NCI-H82 treated with DMSO at 0.1 percent for 48 hours (cell line): ENCODE results near the gene PAQR5.

Experiments used
- DNase-seq: peaks from one replicate; lab custom pipeline; 2025; ENCODE audit not compliant: unreplicated experiment; lab: John Stamatoyannopoulos, UW

Gene PAQR5

DNA sequence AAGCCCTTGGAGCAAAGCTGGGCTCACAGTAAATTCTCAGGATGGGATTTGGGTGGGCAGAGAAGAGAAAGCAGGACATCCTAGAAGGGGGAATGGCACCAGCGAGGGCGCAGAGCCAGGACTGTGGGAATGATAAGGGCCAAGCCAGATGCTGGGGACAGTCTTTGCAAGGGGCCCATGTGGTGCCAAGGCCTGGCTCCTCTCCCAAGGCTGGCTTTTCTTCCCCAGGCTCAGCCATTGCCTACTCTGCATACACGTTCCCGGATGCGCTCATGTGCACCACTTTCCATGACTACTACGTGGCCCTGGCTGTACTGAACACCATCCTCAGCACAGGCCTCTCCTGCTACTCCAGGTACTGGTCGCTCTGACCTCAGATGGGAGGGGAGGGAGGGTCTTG, 90.7 kb downstream of the PAQR5 start:
- no peak for DNase-seq

DNA sequence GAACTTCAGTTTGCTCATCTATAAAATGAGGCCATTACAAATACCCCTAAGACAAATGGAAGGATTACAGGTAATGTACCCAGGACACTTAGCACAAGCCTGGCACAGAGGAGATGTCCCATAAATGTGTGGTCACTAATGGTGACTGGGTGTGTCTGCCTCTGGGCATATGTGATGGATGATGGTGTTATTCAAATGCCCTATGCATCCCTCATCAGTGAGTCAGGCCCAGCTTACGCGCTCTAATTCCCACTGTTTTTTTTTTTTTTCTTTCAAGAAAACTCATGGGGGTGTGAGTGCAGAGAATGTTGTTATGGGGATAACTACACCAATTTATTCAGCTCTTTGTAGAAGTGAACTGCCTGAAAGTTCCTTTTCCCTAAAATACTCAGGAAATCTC, 91.9 kb downstream of the PAQR5 start:
- DNase-seq: no peak

DNA sequence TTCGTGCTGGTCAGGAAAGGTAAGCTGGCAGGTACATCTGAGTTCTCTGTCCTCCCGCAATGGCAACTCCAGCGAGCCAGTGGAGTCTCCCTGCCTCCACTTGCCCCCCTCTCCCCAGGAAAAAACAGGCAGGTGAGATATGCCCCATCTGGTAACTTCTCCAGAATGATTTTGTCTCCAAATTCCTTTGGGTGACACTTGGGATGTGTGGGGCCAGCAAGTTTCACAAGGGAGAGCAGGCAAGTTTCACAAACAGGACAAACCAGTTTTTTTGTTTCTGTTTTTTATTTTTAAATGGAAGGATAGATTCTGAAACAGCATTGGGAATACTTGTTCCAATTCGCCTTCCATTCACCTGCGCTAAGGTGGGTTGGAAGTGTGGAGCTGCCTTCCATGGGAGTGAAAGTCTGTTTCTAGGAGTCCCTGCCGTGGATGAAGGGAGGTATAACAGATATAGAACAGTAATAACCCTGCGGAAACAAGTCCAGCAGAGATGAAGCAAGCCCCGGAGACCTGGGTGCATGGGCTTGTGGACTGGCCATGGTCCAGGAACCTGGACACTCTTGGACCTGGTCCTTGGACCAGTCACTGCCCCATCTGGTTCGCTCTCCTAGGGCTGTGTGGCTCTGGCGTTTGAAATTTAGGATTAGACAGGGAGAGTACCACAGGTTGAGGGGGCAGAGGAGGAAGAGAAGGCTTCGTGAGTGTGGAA, 92.5 kb downstream of the PAQR5 start:
- DNase-seq: no peak

DNA sequence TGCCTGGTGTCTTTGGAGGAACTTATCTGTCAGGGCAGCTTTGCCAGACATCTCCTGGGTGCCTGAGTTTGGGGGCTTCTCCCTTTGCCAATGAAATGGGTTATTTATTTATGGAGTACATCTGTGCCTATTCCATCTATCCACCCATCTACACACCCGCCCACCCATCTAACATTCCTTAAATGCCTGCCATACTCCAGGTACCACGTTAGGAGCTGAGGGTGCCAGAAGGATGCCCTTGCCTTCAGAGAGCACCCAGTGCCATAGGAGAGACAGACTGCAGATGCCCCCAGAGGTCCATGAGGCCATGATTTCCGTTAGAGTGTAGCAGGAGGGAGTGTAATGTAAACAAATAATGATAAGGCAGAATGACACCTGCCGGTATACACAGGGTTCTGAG, 93.6 kb downstream of the PAQR5 start:
- no peak for DNase-seq

DNA sequence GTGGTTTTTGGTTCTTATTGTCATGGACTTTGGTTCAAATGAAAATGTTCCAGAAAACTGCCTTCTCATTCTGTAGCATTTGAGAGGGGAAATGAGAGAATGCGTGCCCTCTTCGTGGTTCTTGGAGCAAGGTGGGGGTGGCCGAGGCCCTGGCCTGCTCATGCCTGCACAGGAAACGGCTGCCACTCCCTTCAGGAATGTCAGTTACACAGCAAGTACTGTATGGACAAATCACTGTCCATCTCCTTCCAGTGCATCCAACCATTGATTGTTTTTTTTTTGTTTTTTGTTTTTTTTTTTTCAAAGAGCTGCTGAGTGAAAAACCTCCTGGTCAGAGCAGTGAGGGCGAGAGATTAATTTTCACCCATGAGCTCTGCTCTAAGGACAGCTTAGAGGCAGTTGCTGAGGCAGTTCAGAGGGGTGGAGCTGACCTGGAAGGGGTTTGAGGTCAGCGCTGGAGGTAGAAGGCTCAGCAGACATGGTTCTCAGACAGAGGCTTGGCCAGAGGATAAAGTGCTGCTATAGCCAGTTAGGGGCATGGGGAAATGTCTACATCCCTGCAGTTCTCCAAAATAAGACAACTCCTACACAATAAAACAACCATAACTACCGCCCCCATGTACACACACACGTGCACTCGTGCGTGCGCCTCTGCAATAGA, 95.2 kb downstream of the PAQR5 start:
- DNase-seq: no peak

DNA sequence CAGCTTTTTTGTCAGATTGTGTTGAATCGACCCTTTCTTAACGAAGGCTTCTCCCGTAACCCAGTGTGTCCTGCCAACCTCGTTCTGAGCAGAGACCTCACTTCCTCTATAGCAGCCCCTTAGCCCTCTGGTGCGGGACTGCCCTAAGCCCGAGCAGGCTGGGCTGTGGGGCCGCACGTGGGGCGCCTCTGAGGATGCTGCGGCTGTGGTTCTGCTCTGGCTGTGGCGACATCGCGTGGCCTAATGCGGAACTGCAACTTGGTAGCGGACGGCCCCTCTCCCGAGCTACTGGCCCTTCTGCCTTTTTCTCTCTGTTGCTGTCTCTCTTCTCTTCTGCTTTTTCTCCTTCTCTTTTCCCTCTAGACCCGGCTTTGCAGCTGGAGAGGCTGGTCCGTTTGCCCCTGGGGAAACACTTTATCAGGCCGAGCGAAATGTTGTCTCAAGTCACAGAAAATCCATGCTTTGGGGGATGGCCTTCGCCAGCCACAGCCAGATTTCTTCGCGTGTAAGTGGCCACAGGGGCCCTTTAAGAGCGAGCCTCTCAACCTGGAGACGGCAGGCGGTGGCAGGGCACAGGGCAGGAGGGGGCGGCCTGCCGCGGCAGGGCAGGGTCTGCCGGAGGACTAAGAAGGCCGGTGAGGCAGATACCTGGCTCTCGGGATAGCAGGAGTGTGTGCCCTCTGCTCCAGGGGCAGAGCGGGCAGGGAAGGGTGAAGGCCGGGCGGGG, 96.0 kb downstream of the PAQR5 start:
- DNase-seq: peak; percentile 22

DNA sequence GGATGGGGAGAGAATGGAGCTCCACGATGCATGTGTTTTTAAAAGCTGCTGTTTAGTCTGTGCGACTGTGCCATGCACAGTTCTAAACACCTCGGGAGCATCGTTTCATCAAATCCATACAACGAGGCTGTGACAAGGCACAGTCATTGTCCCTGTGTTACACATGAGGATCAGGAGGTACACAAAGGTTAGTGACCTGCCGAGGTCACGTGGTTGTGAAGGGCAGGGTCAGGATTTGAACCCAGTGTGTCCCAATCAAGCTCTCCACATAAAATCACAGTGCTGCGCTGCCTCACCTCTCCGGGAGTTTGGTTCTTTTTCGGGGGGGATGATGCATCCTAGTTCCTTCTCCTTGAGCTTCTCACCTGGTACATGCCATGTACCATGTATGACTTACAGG, 96.7 kb downstream of the PAQR5 start:
- DNase-seq: no peak

DNA sequence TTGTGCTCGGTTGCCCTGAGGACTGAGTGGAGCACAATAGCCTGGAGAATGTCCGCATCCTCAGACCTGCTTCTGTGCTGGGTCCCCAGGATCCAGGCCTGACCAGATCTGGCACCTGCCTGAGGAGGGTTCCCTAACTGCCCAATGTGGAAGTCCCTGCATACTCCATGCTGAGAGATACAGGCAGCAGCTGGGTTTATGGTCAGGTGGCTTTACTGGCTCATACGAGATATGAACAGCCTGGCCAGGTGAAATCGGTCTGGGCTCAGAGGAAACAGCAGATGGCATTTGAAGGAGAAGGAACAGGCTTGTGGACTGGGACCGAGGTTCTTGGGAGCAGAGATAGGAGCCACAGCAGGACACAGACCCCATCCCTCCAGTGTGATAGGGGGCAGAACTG, 97.3 kb downstream of the PAQR5 start:
- no peak for DNase-seq

DNA sequence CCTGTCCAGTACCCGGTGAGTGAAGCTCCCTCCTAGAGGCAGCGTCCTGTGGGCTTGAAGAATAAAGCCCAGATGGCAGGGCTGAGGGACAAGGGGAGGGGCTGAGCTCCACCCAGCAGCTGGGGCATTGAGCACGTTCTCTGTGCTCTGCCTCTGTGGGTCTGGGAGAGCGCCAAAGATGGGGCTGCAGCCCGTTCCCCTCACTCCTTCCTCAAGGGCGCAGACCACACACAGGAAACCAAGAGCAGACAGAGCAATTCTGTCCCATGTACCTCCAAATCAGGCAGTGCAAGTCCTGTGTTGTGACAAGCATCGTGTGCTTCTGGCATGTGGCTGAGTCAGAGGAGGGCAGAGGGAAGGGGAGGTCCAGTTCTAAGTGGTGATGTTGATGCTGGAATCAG, 99.8 kb downstream of the PAQR5 start:
- no peak for DNase-seq

DNA sequence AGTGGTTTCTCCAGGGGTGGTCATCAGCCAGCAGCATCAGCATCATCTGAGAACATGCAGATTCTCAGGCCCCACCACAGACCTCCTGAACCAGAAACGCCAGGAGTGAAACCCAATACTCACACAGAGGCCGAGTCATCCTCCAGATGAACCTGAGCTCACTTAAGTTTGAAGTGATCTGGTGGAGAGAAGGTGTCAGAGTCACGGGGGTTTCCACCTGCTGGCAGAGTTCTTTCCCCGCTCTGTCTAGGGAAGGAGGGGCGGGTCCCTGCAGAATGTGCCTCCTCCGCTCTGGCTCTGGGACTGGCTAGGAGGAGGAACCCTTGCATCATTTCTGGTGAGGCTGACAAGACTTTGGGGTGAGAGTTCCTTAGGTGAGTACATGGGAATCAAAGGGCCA, 102.1 kb downstream of the PAQR5 start:
- DNase-seq: no peak

DNA sequence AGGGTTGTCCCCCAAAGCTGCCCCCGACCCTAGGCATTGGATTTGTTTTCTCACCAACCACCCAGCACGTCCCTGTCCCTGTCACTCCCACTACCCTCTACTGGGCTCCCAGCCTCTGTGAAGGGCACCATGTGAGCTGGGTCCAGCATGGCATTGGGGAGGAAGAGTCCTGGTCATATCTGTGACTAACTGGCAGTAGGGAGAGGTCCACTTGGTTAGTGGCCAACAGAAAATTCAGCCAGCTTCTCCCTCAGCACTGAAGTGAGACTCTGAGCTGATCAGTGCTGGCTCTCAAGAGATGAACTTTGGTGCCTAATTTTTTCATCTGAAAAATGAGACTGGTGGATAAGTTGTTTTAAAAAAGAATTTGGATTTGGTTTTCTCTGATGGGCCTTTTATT, 104.1 kb downstream of the PAQR5 start:
- no peak for DNase-seq

DNA sequence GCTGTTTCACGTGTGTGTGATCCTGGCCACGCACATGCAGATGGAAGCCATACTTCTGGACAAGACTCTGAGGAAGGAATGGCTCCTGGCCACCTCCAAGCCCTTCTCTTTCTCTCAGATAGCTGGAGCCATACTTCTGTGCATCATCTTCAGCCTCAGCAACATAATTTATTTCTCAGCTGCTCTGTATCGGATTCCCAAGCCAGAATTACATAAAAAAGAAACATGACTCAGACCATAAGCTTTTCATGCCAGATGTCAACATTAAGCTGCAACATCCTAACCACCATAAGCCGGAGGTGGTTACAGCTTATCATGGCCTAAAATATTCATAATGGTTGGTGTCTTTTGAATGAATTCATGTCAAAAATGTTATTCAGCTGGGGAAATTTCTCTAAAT, 104.9 kb downstream of the PAQR5 start:
- DNase-seq: no peak

DNA sequence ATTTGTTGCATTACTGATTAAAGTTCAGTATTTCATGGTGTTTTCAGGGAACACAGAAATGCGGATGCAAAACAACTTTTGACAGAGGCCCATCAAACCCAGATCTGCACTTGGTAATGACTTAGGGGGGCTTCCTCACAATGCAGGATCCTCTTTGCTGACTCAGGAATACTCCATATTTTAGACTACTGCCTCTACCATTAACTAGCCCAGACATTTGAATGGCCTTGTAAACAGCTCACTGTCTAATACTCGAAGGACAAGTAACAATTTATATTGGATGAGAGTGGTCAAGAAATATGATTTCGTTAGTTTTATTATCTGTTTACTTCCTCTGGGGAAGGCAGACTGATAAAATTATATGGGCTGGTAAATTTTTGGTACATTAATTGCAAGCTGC, 106.4 kb downstream of the PAQR5 start:
- no peak for DNase-seq

DNA sequence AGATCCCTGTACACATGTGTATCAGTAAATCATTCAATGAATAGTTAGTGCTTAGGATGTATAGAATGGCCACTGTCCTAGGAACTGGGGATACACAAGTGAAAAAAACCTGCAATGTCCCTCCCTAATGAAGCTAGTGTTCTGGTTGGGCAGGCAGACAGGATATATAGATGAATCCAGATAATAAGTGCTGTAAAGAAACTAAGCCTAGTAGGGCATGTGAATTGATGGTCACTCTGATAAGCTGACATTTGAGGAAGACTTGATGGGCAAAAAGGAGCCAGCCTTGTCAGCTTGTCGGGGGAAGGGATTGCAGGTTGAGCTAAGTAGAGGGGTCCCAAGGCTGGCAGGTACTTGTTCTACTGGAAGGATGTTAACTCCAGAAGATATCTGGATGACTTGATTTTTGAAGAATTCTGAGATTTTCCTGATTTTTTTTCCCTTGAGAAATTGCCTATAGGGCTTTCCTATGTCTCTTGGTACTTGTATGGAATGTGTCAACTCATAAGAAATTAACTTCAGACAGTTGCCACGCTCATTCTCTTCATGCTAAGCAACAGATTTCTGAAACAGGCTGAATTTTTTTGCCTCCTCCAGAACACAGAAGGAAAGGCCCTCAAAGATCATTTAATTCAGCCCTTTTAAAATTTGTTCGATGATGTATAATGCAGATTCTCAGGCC, 109.1 kb downstream of the PAQR5 start:
- DNase-seq: no peak

DNA sequence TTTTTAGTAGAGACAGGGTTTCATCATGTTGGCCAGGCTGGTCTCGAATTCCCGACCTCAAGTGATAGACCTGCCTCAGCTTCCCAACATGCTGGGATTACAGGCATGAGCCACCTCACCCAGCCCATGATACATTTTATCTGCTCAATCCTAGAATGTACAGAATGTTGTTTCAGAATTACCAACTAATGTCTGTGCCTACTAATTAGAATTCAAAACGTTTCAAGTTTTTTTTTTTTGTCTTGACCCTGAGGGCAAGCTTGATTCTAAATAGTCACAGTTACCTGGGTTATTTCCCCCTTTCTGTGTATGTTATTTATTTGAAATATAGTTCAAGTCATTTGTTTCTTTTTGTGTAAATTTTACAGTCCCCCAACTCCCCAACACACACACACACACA, 110.1 kb downstream of the PAQR5 start:
- DNase-seq: no peak

DNA sequence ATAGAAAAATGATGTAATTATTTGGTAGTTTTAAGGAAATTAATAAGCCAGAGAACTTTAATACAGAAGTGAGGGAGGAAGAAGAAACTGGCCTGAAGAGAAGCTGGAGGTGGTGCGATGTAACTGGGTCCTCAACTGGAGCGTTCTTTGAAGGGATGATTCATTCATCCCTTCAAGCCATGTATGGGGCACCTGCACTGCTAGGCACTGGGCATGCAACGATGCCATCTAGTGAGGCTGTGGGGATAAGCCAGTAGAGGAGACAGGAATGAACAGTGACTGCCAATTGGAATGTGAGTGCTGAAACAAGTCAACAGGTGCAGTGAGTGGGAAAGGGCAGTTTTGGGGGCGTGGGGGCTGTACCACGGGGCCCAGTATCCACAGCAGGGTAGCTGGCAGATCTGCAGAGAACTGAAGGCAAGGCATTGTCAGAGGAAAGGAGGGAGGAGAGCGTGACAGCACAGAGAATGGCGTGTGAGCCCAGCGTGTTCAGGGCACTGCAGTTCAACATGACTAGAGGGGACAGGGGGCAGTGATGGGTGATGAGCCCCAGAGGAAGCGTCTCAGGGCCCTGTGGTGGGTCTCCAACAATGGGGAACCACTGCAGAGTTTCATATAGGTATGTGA, 111.6 kb downstream of the PAQR5 start:
- DNase-seq: no peak

DNA sequence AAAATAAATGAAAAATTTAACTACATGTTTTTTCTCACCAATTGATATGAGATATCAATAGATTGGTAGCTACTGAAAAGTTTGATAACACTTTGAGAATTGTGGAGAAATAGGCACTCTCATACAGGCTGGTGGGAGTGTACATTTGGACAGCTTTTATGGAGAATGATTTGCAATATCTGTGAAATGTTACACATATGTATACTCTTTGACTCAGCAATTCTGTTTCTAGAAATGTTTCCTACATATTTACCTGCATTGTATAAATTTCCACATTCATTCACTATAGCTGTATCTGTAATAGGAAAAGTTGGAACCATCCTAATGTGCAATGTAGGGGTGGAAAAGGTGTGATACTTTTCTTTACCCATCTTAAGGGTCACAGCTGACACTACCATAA, 113.6 kb downstream of the PAQR5 start:
- no peak for DNase-seq

DNA sequence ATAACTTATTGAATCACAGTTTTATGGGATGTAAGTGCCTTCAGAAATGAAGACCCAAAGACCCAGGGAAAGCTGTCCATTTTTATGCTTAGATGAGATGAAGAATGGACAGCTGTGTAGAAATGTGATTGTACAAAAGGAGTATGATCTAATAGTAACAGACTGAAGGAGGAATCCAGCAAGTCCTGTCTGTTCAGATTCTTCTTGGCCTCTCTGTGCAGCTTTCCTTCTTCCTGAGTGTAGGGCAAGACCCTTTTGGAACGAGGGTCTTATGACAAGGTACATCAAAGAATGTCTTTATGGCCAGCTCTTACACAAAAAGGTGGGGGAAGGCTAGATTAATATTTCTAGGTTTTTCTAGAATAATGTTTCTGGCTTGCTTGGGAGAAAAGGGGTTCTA, 114.0 kb downstream of the PAQR5 start:
- DNase-seq: no peak

DNA sequence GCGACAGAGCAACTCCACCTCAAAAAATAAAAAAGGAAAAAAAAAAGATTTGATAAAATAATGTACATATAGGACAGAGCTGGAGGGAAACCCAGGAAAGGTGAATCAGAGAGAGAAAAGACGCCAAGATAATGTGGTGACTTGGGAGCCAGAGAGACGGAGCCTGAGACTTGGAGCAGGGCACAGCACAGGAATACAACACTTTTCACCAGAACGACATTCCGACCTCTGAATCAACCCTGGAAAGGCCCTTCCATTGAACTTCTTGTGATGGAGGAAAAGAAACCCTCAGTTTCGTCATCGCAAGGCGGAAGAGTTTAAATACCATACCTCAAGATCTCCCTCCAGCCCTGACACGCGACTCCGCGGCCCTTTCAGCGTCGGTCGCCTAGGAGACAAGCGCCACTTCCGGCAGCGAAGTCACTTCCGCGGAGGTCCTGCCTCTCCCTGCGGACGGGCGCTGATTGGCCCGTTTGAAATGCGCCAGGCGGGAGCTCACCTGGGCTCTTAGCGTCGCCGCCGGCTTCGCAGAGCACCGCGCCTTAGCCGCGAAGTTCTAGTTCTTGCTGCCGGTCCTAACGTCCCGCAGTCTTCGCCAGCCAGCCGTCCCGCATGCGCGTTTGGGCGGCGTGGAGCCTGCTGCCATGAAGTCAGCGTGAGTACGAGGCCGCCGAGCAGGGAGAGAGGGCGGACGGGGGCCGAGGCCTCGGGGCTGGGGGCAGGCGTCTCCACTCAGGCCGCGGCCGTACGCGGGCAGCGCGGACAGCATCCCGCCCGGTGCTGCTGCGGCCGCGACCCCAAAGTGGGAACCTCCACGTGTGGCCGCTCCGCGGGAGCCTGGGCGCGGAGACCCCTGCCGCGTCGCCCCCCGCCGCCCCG, 115.3 kb downstream of the PAQR5 start, which contains the start of gene KIF23:
TSS of gene KIF23 (plus strand) at position 528 of the 879 bp plus-strand sequence. CDS start at position 645, 117 bp downstream.
- DNase-seq: peak; percentile 75

DNA sequence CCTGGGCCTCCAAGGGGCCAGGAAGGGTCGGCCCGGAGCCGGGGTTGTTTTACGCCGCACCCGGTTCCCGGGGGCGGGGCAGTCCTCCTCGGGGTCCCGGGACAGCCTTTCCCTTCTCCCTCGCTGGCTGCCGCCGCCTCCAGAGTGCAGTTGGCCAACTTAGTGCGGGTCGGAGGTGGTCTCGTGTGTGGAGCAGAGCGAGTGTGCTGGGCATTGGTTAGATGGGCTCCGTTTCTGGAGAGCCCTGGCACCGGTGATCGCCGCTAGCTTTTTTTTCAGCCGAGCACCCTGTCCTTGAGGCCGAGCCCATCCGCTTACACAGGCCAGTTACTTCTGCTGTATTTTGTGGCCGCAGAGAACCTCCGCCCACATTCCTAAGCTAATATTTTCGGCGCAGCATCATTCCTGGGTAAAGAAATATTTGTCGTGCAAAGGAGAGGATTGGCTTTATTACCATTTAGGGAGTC, 116.0 kb downstream of the PAQR5 start:
- DNase-seq: no peak
